PC-9 (cell line): ENCODE results near the gene KDM4B. TPM values are rescaled to one million over a fixed set of nuclear protein-coding genes. Genes with fewer than 3 reads are reported as not detected.

ENCODE experiments used
- BruUV-seq: library from RNA; stranded (reverse); fragments of 400-500 nt; replicated peaks from 2 replicates; lab custom pipeline; 2021; lab: Mats Ljungman, UMichigan
- CTCF ChIA-PET: fragments of 300-600 bp; sonication (Branson Sonifier 250); formaldehyde crosslinking; loops from one replicate; lab custom pipeline; 2022; ENCODE audit warnings: antibody characterized with exemption; lab: Charles Lee
- POLR2A ChIA-PET: fragments of 300-600 bp; sonication (Branson Sonifier 250); formaldehyde crosslinking; loops from one replicate; lab custom pipeline; 2022; ENCODE audit warnings: antibody characterized with exemption; ENCODE audit not compliant: unreplicated experiment; lab: Charles Lee
- DNase-seq, 2 experiments: peaks; one replicate each; pipeline versions ENCODE4 v3.0.0 to v3.0.0-alpha.2; 2015 to 2022; ENCODE audit warnings: mixed read lengths in 1 of 2
- H2AFZ ChIP-seq: fragments of 200-600 bp; sonication (generic); 2 replicates; pipeline ENCODE4 v1.8.1; 2017; ENCODE audit warnings: antibody characterized with exemption
- H3F3A ChIP-seq: fragments of 200-600 bp; sonication (generic); 2 replicates; pipeline ENCODE4 v1.8.1; 2017; ENCODE audit warnings: antibody characterized with exemption, mild to moderate bottlenecking, low read depth; ENCODE audit not compliant: insufficient read depth
- H3K27ac ChIP-seq: fragments of 200-600 bp; sonication (generic); 2 replicates; pipeline ENCODE4 v1.6.1; 2016; ENCODE audit warnings: mixed run types
- H3K27me3 ChIP-seq: fragments of 200-600 bp; sonication (generic); 2 replicates; pipeline ENCODE4 v1.6.1; 2016; ENCODE audit warnings: low read depth, mixed run types; ENCODE audit not compliant: insufficient read depth
- H3K36me3 ChIP-seq: fragments of 200-600 bp; sonication (generic); 2 replicates; pipeline ENCODE4 v1.6.1; 2016; ENCODE audit warnings: low read depth, mixed run types
- H3K4me1 ChIP-seq: fragments of 200-600 bp; sonication (generic); replicated peaks from 2 replicates; pipeline ENCODE4 v1.6.1; 2016; ENCODE audit warnings: mixed run types; ENCODE audit not compliant: insufficient read depth
- H3K4me2 ChIP-seq: fragments of 200-600 bp; sonication (generic); 2 replicates; pipeline ENCODE4 v1.6.1; 2017; ENCODE audit warnings: mixed run types
- H3K4me3 ChIP-seq: fragments of 200-600 bp; sonication (generic); 2 replicates; pipeline ENCODE4 v1.6.1; 2016; ENCODE audit warnings: mixed run types
- H3K79me2 ChIP-seq: fragments of 200-600 bp; sonication (generic); 2 replicates; pipeline ENCODE4 v1.6.1; 2017; ENCODE audit warnings: low read depth, mixed run types
- H3K9me2 ChIP-seq: fragments of 200-600 bp; sonication (generic); 2 replicates; pipeline ENCODE4 v1.8.1; 2017; ENCODE audit warnings: mild to moderate bottlenecking; ENCODE audit not compliant: insufficient read depth
- H3K9me3 ChIP-seq: fragments of 200-600 bp; sonication (generic); 2 replicates; pipeline ENCODE4 v1.8.1; 2016; ENCODE audit warnings: low read depth; ENCODE audit not compliant: insufficient read depth
- H4K20me1 ChIP-seq: fragments of 200-600 bp; sonication (generic); 2 replicates; pipeline ENCODE4 v1.8.1; 2017; ENCODE audit not compliant: insufficient read depth
- EZH2 ChIP-seq: fragments of 200-600 bp; sonication (generic); IDR thresholded peaks from 2 replicates; pipeline ENCODE4 v1.8.0; 2017; ENCODE audit warnings: antibody characterized with exemption, low read depth
- intact Hi-C: fragments of 100-400 bp; cut with micrococcal nuclease; formaldehyde crosslinking; loops from one replicate; pipeline ENCODE4 v1.10.0; 2022; ENCODE audit not compliant: unreplicated experiment
- total RNA-seq: library from RNA; stranded (reverse); gene quantifications from 2 replicates; pipeline ENCODE4 v1.2.3, GENCODE V29; 2021
- TF ChIP-seq, protein P1 (sequence below): fragments of 200-600 bp; sonication (generic); conservative IDR thresholded peaks from 2 replicates; pipeline ENCODE4 v1.6.1; 2017; ENCODE audit warnings: mixed run types, antibody characterized with exemption, mild to moderate bottlenecking, moderate library complexity

KDM4B gene
- total RNA-seq, 1 experiment from 2014 or later: 19.5 TPM

DNA sequence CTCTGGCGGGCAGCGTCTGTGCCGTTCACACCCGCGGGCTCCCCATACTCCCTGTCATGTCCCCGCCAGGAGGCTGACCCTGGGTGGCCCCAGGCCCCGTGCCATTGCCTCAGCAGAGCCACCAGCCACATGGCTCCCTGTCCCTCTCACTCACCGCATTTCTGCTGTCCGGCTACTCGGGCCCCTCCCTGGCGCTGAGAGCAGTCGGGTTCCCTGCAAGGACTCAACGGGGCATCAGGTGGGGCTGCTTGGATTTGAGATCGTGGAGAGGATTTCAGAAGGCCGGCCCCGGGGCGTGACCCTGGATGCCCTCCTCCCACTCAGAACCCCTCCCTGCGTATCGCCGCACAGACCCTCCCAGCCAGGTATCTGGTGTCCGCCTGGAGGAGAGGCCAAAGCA, 142.1 kb downstream of the KDM4B start:
- no peaks in the 10 kb centered on the region for H3F3A ChIP-seq
- H3K27ac ChIP-seq: no peak overlapping the region
- ChIA-PET CTCF (no interaction called here), POLR2A (no interaction called here)
- H3K79me2 ChIP-seq: no peaks in the 10 kb centered on the region
- no peak for TF ChIP-seq EZH2
- TF ChIP-seq, protein P1, sequence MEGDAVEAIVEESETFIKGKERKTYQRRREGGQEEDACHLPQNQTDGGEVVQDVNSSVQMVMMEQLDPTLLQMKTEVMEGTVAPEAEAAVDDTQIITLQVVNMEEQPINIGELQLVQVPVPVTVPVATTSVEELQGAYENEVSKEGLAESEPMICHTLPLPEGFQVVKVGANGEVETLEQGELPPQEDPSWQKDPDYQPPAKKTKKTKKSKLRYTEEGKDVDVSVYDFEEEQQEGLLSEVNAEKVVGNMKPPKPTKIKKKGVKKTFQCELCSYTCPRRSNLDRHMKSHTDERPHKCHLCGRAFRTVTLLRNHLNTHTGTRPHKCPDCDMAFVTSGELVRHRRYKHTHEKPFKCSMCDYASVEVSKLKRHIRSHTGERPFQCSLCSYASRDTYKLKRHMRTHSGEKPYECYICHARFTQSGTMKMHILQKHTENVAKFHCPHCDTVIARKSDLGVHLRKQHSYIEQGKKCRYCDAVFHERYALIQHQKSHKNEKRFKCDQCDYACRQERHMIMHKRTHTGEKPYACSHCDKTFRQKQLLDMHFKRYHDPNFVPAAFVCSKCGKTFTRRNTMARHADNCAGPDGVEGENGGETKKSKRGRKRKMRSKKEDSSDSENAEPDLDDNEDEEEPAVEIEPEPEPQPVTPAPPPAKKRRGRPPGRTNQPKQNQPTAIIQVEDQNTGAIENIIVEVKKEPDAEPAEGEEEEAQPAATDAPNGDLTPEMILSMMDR: no peak
- H3K27me3 ChIP-seq: no peaks in the 10 kb centered on the region
- no peaks in the 10 kb centered on the region for H3K9me2 ChIP-seq
- intact Hi-C loops: no loop called here
- no peaks in the 10 kb centered on the region for H4K20me1 ChIP-seq
- no TSS peak for BruUV-seq
- H3K4me1 ChIP-seq: no peaks in the 10 kb centered on the region
- H3K4me2 ChIP-seq: no peak overlapping the region
- no peak for DNase-seq
- H3K9me3 ChIP-seq: no peaks in the 10 kb centered on the region
- H2AFZ ChIP-seq: no peak overlapping the region
- H3K4me3 ChIP-seq: no peak overlapping the region
- H3K36me3 ChIP-seq: no peaks in the 10 kb centered on the region

DNA sequence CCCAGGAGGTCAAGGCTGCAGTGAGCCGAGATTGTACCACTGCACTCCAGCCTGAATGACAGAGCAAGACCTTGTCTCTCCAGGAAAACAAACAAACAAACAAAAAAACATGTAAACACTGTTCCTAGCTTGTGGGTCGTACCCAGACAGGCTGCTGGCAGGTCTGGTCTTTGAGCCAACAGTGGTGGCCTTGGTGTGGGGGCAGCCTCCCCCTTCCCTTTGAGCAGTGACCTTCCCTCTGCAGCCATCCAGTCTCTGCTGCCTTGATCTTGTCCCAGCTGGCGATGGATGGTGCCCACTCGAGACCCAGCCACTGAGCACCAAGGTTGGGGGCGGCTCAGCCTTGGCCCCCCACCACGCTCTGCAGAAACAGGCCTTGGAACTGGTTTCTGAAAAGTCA, 143.3 kb downstream of the KDM4B start:
- H3K9me2 ChIP-seq: no peaks in the 10 kb centered on the region
- H3K4me1 ChIP-seq: no peaks in the 10 kb centered on the region
- intact Hi-C loops: no loop called here
- no peaks in the 10 kb centered on the region for H3K27me3 ChIP-seq
- H3K79me2 ChIP-seq: no peaks in the 10 kb centered on the region
- ChIA-PET POLR2A (no interaction called here), CTCF (no interaction called here)
- no peak for TF ChIP-seq EZH2
- TF ChIP-seq, protein P1: no peak
- H3K36me3 ChIP-seq: no peaks in the 10 kb centered on the region
- DNase-seq: no peak
- no peak overlapping the region for H3K4me2 ChIP-seq
- H2AFZ ChIP-seq: no peak overlapping the region
- no TSS peak for BruUV-seq
- no peak overlapping the region for H3K27ac ChIP-seq
- H3K4me3 ChIP-seq: no peak overlapping the region
- H3F3A ChIP-seq: no peaks in the 10 kb centered on the region
- H4K20me1 ChIP-seq: no peaks in the 10 kb centered on the region
- H3K9me3 ChIP-seq: no peaks in the 10 kb centered on the region

DNA sequence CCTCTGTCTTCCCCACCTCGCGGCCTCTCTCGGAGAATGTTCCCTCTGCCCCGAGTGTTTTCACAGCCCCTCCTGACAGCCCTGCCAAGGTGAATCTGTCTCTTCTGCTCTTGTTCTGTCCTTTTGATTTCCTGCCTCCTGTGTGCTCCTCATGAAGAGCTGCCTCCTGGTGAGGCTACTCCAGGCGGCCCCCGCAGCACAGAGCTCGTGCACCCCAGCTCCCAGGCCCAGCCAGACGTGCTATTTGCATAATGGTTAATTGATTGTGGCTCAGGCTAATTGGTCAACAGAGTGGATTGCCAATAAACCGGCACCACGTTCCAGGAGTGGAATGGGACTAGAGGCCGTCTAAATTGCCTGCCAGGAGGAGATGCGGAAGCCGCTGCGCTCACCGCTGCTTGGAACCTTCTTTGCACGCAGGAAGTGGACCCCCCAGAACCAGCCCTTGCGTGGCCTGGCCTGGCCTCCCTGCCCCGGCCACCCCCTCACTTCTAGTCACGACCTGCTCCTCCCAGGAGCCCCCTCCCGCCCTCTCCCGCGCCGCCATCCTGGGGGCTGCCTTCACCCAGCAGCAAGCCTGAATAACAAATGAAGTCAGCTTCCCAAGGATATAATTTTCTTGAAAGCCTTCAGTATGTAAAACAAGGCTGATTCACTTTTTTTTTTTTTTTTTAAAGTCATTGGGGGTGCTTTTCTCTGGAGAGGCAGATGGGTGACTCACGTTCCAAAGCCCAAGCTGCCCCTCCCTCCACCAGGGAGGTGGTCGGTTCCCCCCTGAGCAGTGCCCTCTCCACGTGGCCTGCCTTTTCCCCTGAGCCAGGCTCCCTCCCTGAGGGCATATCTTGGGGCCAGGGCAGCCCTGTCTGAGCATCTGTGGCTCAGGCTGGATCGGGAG, 144.0 kb downstream of the KDM4B start:
- Histone ChIP-seq H3K27me3 (no peaks in the 10 kb centered on the region), H4K20me1 (no peaks in the 10 kb centered on the region), H2AFZ (no peak overlapping the region), H3K79me2 (no peaks in the 10 kb centered on the region), H3F3A (no peaks in the 10 kb centered on the region), H3K36me3 (no peaks in the 10 kb centered on the region), H3K4me3 (no peak overlapping the region), H3K9me3 (no peaks in the 10 kb centered on the region), H3K4me2 (no peak overlapping the region), H3K9me2 (no peaks in the 10 kb centered on the region), H3K27ac (no peak overlapping the region), H3K4me1 (no peaks in the 10 kb centered on the region)
- CTCF ChIA-PET: no interaction called here
- TF ChIP-seq EZH2: no peak
- TF ChIP-seq, protein P1: no peak
- intact Hi-C loops: no loop called here
- no peak for DNase-seq
- no TSS peak for BruUV-seq
- POLR2A ChIA-PET: no interaction called here
